Smooth muscle cell (in vitro differentiated cells): Measurements from ENCODE around the gene IPO11. TPM values are rescaled to one million over a fixed set of nuclear protein-coding genes. Genes with fewer than 3 reads are reported as not detected.

ENCODE experiments used
- DNase-seq: peaks from one replicate; lab custom pipeline; 2025; ENCODE audit not compliant: unreplicated experiment; lab: John Stamatoyannopoulos, UW
- H2AFZ ChIP-seq: fragments of 200-600 bp; sonication (generic); 2 replicates; pipeline ENCODE4 v1.6.0; 2016; ENCODE audit warnings: antibody characterized with exemption, low read depth, mild to moderate bottlenecking
- H3F3A ChIP-seq: fragments of 200-600 bp; sonication (generic); 2 replicates; pipeline ENCODE4 v1.6.0; 2017; ENCODE audit warnings: antibody characterized with exemption, low read depth
- H3K27ac ChIP-seq: fragments of 200-600 bp; sonication (generic); 2 replicates; pipeline ENCODE4 v1.5.1; 2016; ENCODE audit warnings: low read depth, mild to moderate bottlenecking
- H3K27me3 ChIP-seq: fragments of 200-600 bp; sonication (generic); 2 replicates; pipeline ENCODE4 v1.6.1; 2016; ENCODE audit warnings: low read depth, mild to moderate bottlenecking
- H3K36me3 ChIP-seq: fragments of 200-600 bp; sonication (generic); 2 replicates; pipeline ENCODE4 v1.5.1; 2016; ENCODE audit warnings: low read depth
- H3K4me1 ChIP-seq: fragments of 200-600 bp; sonication (generic); 2 replicates; pipeline ENCODE4 v1.5.1; 2016; ENCODE audit warnings: low read depth
- H3K4me2 ChIP-seq: fragments of 200-600 bp; sonication (generic); 2 replicates; pipeline ENCODE4 v1.6.0; 2016; ENCODE audit warnings: mild to moderate bottlenecking
- H3K4me3 ChIP-seq: fragments of 200-600 bp; sonication (generic); 2 replicates; pipeline ENCODE4 v1.5.1; 2016; ENCODE audit warnings: mild to moderate bottlenecking
- H3K79me2 ChIP-seq: fragments of 200-600 bp; sonication (generic); 2 replicates; pipeline ENCODE4 v1.6.0; 2016; ENCODE audit warnings: low read depth, mild to moderate bottlenecking
- H3K9ac ChIP-seq: fragments of 200-600 bp; sonication (generic); 2 replicates; pipeline ENCODE4 v1.6.0; 2016; ENCODE audit warnings: low read depth
- H3K9me3 ChIP-seq: fragments of 200-600 bp; sonication (generic); replicated peaks from 2 replicates; pipeline ENCODE4 v1.5.1; 2016; ENCODE audit warnings: low read depth
- H4K20me1 ChIP-seq: fragments of 200-600 bp; sonication (generic); 2 replicates; pipeline ENCODE4 v1.6.0; 2016; ENCODE audit warnings: low read depth
- WGBS: methylation state at CpG from one replicate; pipeline ENCODE4 v1.1.7; 2016; ENCODE audit warnings: low lambda C conversion rate; 5-methylcytosine and 5-hydroxymethylcytosine counted together
- polyA plus RNA-seq: library from polyadenylated mRNA; unstranded; fragments of >200 nt; fragmentation: Nextera tagmentation; extraction: Ambion mirVana; gene quantifications from 2 replicates; pipeline ENCODE4 v1.2.1, GENCODE V29; 2016
- total RNA-seq: library from RNA; depleted of rRNA; stranded (reverse); fragments of >200 nt; gene quantifications from 2 replicates; pipeline ENCODE4 v1.2.3, GENCODE V29; 2014
- TF ChIP-seq, protein P1 (sequence below): fragments of 200-600 bp; sonication (generic); IDR thresholded peaks from 2 replicates; pipeline ENCODE4 v1.5.1; 2017; ENCODE audit warnings: borderline replicate concordance, mild to moderate bottlenecking, antibody characterized with exemption; ENCODE audit not compliant: insufficient read depth, poor library complexity, severe bottlenecking

Gene IPO11
- total and polyA plus RNA-seq, 2 experiments from 2014 or later: 9.3 to 31.8 TPM

DNA sequence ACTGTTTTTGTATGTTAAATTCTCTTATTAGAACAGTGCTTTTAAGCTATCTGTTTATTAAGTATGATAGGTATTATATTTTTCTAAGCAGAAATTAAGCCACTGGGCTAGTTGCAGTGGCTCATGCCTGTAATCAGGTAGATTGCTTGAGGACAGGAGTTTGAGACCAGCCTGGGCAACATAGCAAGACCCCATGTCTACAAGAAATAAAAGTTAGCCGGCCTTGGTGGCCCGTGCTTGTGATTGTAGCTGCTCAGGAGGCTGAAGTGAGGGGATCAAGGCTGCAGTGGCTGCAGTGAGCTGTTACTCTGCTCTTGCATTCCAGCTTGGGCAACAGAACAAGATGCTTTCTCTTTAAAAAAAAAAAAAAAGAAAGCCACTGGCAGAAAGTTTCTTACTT is 121.0 kb downstream of the IPO11 start:
- 92% methylated on average over 2 of the region's 2 CpGs for WGBS
- no peak overlapping the region for H3K9ac ChIP-seq
- no peak overlapping the region for H3K4me3 ChIP-seq
- peaks cover 2% of the 10 kb centered on the region for H3K36me3 ChIP-seq
- no peaks in the 10 kb centered on the region for H3K79me2 ChIP-seq
- no peak overlapping the region for H3K4me2 ChIP-seq
- H3K9me3 ChIP-seq: no peaks in the 10 kb centered on the region
- H3K27ac ChIP-seq: no peak overlapping the region
- no peaks in the 10 kb centered on the region for H4K20me1 ChIP-seq
- DNase-seq: no peak
- no peaks in the 10 kb centered on the region for H3F3A ChIP-seq
- H3K4me1 ChIP-seq: no peaks in the 10 kb centered on the region
- H3K27me3 ChIP-seq: no peaks in the 10 kb centered on the region
- no peak overlapping the region for H2AFZ ChIP-seq
- TF ChIP-seq, protein P1, sequence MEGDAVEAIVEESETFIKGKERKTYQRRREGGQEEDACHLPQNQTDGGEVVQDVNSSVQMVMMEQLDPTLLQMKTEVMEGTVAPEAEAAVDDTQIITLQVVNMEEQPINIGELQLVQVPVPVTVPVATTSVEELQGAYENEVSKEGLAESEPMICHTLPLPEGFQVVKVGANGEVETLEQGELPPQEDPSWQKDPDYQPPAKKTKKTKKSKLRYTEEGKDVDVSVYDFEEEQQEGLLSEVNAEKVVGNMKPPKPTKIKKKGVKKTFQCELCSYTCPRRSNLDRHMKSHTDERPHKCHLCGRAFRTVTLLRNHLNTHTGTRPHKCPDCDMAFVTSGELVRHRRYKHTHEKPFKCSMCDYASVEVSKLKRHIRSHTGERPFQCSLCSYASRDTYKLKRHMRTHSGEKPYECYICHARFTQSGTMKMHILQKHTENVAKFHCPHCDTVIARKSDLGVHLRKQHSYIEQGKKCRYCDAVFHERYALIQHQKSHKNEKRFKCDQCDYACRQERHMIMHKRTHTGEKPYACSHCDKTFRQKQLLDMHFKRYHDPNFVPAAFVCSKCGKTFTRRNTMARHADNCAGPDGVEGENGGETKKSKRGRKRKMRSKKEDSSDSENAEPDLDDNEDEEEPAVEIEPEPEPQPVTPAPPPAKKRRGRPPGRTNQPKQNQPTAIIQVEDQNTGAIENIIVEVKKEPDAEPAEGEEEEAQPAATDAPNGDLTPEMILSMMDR: no peak

DNA sequence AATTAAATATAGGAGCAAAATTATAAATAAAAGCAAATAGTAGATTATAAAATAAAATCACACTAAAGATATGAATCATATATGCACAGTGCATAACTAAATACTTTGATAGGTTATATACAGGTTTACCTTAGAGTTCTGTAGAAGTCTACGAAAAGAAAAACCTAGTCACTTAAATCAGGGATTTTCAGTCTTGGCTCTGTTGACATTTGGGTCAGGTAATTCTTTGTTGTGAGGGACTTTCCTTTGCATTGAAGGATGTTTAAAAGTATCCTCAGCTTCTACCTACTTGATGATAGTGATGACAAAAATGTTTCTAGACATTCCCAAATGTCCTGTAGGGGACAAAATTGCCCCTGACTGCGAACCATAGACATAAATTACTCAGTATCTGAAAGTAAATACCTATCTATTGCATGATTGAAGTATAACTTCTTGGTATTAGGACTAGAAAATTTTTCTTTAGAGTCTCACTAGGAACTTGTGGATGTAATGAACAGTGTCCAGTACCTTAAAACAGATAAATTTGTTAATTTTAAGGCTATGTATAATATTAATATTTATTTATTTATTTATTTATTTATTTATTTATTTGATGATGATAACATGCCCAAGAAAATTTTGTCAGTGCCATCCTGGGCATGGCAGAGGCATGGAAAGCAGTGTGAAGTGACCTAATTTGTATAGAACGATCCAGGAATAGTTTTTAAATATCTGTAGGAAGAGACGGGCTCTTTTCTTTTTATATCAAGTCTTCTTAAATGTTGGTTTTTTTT is 122.1 kb downstream of the IPO11 start:
- no peaks in the 10 kb centered on the region for H3K9me3 ChIP-seq

DNA sequence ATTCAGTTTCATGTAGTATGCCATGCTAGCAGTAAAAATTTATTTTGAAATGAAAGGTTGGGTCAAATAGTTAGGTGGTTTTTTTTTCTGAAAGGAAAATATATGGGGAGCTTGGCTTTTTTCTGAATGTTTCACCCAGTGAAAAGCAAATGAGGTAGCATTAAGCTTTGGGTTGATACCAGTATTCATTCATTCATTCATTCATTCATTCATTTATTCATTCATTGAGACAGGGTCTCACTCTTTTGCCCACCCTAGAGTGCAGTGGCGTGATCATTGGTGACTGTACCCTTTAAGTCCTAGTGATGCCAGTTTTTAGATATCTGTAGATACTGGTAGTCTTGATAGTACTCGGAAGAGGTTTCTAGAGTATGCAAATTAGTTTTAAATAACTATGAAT is 123.7 kb downstream of the IPO11 start:
- no peaks in the 10 kb centered on the region for H3K9me3 ChIP-seq

More for the DNA sequence above, 122.1 kb downstream of the IPO11 start:
- Histone ChIP-seq H3K4me2 (no peak overlapping the region), H3K27me3 (no peaks in the 10 kb centered on the region), H2AFZ (no peak overlapping the region), H3K27ac (no peak overlapping the region), H3K4me1 (no peaks in the 10 kb centered on the region), H3K4me3 (no peak overlapping the region), H3K79me2 (no peaks in the 10 kb centered on the region), H3K9ac (no peak overlapping the region), H3K36me3 (peaks cover 2% of the 10 kb centered on the region), H3F3A (no peaks in the 10 kb centered on the region), H4K20me1 (no peaks in the 10 kb centered on the region)
- 77% methylated on average over 4 of the region's 4 CpGs for WGBS
- DNase-seq: no peak
- TF ChIP-seq, protein P1: no peak

More for the DNA sequence above, 123.7 kb downstream of the IPO11 start:
- Histone ChIP-seq H3K4me1 (no peaks in the 10 kb centered on the region), H3K27me3 (no peaks in the 10 kb centered on the region), H3K27ac (no peak overlapping the region), H2AFZ (no peak overlapping the region), H3K9ac (no peak overlapping the region), H3F3A (no peaks in the 10 kb centered on the region), H3K79me2 (no peaks in the 10 kb centered on the region), H3K4me3 (no peak overlapping the region), H4K20me1 (no peaks in the 10 kb centered on the region), H3K36me3 (peaks cover 2% of the 10 kb centered on the region), H3K4me2 (no peak overlapping the region)
- no peak for DNase-seq
- TF ChIP-seq, protein P1: no peak
- 98% methylated on average over 2 of the region's 2 CpGs for WGBS
